Suppressor macrophage treated with lipopolysaccharide for 4 hours (primary cell): Measurements from ENCODE around the gene PIEZO2.

ENCODE experiments used
- DNase-seq: peaks from one replicate; pipeline ENCODE4 v3.0.0-alpha.2; 2020

PIEZO2 gene

DNA sequence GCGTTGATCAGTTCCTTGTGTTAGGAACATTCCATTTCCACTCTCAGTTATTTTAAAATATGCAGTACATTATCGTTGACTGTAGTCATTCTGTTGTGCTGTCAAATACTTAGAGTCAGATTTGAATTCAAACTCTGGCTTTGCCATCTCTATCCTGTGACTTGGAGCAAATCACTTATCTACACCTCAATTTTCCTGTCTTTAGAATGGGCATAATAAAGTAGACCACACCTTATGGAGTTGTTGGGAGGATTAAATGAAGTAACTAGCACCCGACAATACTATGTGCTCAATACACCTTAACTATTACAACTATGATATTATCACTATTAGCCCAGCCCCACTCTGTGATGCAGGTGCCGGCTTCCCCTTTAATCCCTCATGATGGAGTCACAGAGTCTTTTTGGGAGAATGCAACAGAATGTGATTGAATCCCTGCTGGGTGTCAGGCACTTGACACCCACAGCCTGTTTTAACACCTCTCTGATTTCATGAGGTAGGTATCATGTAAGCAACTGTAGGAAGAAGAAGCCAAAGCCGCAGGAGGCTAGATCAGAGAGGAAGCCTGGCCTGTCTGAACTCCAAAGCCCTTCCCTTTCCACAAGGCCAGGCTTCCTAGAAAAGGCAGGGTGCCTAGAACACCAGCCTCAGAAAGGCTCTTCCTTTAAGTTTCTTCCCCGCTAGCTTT lies 315.1 kb downstream of the PIEZO2 start:
- no peak for DNase-seq

- DNase-seq, result no peak
Measured at GRCh38 chr18:10833656-10834055, 315.7 kb downstream of the PIEZO2 start.

- no peak for DNase-seq
Measured at GRCh38 chr18:10826400-10826799, 323.0 kb downstream of the PIEZO2 start.

- no peak for DNase-seq
Measured at GRCh38 chr18:10822456-10822855, 326.9 kb downstream of the PIEZO2 start.

- DNase-seq, result no peak
Measured at GRCh38 chr18:10820681-10821080, 328.7 kb downstream of the PIEZO2 start.

GRCh38 chr18:10814336-10814735 lies 335.0 kb downstream of the PIEZO2 start:
- peak; percentile 4 for DNase-seq

GRCh38 chr18:10805587-10806118 lies 343.7 kb downstream of the PIEZO2 start:
- no peak for DNase-seq

DNA sequence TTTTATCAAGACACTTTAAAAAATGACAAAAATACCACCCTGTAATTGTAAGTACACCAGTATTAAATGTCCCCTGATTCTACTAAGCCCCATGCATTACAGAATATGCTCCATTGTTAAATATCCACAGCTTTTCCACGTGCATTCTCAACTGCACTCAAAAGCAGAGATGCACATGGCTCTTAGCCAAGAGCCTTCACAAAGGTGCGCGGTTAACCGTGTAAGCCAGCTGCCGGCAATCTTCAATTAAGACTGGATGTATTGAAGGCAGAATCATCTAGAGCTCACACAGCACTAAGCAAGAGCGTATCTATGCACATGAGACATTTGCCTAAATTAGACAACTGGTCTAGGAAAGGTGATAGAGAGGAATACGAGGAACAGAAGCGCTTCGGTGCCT lies 345.2 kb downstream of the PIEZO2 start:
- no peak for DNase-seq

DNA sequence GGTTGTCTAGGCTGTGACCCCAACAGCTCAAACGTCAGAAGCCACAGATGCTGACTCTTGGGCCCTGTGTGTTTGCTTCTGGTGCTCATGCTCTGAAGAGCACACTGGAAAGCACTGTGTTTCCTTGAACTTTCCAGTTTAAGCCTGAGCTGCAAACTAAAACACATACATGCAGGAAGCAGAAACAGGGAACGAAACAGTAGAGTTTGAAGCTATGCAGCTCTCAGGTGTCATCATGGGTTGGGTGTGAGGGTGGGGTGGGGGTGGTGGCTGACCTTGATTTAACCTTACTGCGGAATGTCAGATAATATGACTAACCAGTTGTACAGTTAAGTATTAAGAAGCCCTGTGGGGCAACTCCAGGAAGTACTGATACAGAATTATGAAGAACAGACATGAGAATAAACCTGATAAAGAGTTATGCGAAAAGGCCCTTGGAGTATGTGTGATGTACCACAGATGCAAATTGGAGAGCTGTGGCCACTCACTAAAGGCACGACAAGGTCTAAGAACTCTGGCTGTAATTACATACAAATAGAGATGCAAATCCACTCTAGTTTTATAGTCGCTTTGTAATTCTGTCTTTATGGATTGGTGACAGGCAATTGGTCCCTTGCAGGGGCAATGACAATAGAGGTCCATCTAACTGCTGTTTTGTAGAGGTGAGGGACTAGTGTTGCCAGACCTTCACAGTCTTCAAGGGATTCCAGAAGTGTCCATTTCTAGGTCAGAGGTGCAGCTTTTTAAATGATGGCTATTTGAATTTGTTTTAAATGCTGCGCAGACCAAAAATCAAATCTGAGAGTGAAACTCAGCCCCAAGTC lies 350.4 kb downstream of the PIEZO2 start:
- no peak for DNase-seq

DNA sequence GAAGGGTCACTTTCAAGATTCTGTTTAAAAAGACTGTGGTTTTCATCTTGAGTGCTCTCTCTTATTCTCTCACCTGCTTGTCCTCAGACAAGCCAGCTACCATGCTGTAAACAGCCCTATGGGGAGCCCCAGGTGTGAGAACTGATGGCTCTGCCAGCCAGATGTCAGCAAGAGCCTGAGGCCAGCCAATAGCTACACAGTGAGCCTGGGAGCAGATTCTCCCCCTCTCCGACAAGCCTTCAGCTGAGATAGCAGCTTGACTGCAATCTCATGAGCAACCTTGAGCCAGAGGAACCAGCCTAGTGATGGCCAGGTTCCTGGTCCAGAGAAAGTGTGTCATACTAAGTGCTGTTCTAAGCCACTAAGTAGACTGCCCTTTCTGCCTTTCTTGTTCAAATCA lies 351.5 kb downstream of the PIEZO2 start:
- DNase-seq, result no peak

DNA sequence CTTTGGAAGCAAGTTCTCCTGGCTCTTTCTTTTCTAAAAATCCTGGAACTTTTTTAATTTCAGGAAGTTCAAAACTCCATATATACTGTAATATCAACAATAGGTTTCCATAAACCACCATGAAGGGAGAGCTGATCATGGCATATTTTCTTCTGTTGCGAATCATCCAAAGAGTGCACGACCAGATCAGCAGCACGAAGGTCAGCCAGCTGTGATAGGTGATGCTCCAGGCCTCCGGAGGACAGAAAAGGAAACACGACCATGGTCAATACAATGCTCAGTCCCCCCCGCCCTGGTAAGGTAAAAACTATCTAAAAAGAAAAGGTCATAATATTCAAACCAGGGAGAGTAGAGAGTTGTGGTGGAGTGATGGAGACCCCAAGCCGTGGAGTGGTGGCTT lies 354.6 kb downstream of the PIEZO2 start:
- DNase-seq, result no peak

DNA sequence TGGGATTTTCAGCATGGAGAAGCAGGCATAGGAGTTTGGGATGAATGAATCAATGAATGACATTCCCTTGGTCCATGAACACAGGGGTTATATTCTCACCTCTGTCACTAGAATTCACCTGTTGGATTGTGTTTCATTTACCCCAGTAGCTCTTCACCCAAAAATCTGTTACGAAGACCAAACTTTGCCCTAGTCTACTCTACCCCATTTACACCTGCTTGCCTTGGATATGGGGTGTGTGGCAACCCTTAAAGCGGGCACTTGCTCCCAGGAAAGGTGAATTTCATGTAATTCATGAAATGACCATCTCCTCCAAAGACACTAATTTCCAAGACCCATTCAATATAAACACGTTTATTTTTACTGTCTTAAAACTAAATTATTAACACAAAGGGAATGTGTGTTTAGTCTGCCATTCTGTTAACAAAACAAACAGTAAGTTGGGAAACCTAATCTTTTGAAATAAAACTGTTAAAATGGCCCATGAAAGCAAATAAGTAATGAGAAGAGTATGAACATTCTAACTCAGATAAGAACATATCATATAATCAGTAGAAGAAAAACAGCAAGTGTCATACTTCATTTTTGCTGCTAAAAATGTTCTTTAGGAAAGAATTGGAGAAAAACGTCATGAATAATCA lies 355.5 kb downstream of the PIEZO2 start:
- no peak for DNase-seq

DNA sequence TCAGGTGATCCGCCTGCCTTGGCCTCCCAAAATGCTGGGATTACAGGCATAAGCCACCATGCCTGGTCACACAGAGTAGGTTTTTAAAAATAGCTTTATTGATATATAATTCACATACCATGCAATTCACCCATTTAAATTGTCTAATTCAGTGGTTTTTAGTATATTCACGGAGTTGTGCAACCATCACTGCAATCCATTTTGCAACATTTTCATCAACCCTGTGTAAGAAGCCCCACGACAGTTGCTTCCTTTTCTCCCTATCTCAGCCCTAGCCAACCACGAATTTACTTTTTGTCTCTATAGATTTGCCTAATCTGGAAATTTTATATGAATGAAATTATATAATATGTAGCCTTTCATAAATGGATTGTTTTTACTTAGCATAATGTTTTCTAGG lies 357.2 kb downstream of the PIEZO2 start:
- DNase-seq, result peak; percentile 69

- peak; percentile 25 for DNase-seq
Measured at GRCh38 chr18:10791169-10791831, 358.1 kb downstream of the PIEZO2 start.

- no peak for DNase-seq
Measured at GRCh38 chr18:10789180-10789579, 360.2 kb downstream of the PIEZO2 start.

DNA sequence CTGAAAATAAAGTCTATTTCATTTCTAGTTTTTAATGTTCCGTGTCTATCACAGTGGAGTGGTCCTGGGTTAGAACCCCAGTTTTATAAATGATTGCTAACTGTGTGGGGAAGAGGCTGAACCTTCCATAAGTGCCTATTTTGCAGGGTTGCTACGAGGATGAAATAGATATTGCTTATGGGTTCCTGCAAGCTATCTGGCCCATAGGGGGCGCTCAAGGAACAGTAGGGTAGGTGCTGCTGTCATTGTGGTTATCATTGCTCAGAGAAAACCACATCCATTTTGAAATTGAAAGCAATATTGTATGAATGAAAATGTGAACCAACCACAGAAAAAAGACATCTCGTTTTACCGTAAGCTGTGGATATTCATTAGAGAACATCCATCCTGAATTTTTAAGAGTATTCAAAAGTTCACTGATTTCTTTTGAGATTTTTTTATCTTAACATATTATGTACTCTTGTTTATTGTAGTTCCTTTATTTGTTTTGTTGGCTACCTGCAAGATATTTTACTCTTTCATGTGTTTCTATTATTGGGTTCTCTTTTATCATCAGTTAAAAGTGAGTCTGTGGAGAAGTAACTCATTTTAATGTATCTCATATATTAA lies 362.0 kb downstream of the PIEZO2 start:
- peak; percentile 97 for DNase-seq

DNA sequence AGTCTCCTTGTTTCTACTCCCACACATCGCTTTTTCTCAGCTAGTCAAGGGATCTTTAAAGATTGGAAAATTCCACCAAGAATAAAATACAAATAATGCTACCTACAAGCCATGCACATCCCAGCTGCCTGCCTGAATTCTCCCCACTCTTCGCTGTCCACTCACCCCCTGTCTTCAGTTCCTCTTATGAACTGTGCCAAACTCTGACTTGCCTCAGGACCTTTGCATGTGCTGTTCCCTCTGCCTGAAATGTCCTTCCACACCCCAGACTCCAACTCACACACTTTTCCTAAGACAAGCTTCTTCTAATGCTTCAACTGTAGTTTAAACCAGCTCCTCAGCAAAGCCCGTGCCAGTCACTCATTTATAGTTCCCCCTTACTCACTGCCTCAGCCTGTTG lies 363.6 kb downstream of the PIEZO2 start:
- no peak for DNase-seq

DNA sequence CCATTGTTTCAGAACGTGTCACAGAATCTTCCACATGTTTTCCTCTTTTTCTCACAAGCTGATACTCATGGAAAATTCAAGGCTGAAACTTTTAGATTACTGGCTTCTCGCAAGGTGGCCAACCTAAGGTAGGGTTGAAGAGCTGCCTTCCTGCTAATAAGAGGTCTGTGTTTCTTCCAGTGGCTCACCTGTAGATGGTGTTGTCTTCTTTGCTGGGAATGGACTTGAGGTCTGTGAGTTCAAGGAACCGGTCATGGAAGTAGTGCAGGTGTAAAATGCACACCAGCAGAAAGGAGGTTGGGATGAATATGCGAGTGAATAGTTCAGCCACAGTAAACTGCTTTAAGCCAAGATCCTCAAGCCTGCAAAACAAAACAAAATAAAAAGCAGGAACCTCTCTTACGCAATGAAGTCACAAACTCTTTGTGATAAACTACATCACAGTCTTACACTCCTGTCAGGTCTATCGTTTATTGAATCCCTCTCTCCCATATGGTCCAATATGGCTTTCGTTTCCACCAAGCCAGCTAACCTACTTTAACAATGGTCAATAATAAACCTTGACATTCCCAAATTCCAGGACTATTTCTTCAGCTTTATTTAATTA lies 364.7 kb downstream of the PIEZO2 start:
- no peak for DNase-seq

GRCh38 chr18:10783941-10784340 lies 365.4 kb downstream of the PIEZO2 start:
- no peak for DNase-seq

DNA sequence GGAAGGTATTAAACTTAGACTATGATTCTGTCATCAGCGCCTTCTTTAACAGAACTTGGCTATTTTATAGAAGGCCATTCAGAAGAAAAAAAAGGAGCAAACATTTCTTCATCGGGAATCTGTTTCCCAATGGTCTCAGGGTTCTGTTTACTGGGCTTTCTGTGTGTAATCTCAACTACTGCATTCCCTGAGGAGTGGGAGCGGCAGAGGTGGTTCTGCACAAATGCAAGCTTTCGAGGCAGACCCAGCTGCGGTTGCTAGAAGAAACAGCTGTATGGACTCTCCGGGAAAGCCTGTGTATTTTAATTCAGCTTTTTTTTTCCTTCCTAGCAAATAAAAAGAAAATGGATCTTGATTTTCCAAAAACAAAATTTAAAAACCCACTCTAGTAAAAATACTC lies 372.9 kb downstream of the PIEZO2 start:
- no peak for DNase-seq

DNA sequence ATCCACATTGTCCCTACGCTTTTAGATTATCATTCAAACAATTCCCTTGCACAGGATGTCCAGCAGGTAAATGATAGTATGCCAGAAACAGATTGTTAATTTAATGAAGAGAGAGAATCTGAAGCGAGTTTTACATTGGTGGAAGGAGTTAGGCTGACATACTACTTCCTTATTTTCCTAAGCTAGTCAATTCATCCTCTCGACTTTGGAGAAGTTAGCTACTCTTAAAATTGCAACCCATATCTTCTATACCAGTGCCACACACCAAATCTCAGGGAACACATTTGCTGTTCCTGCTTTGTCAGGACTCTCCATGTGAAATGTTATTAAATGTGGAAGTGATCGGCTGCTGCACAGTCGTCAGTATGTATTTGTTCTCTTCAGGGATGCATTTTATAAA lies 374.3 kb downstream of the PIEZO2 start:
- DNase-seq, result no peak

DNA sequence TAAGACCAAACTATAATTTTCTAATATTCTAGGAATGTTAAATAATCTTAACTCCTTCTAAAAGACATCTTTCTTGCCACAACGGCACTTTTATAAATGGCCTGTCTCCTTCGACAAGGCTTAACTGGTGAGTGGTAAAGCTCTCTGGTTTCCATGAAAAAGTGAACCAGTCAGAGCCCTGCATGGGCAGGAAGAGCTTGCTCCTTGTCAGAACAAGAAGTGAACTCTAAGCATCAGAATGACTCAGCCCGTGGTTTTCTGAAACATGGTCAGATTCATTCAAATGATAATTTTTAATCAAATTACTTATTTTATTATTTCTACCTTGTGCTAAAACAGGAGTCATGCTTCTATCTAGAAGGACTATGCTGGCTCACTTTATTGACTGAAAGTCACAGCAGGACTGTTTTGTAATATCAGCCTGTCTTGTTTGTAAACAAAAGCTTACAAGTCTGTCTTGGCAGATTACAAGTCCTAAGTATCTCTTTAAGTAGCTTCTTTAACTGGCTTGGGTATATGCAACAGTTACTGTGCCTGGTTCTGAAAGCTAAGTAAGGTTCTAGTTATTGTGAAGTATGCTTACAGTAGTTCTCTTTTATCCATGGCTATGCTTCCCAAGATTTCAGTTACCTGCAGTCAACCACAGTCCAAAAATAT lies 378.2 kb downstream of the PIEZO2 start:
- peak; percentile 31 for DNase-seq
